K562 (cell line): ENCODE data around the gene SH3BP5. TPM values are rescaled to one million over a fixed set of nuclear protein-coding genes. Genes with fewer than 3 reads are reported as not detected.

ENCODE experiments used
- CREBBP ChIP-seq: IDR thresholded peaks from one replicate; pipeline ENCODE4 v1.6.1; 2012; ENCODE audit warnings: low read depth, mild to moderate bottlenecking, control low read depth, inconsistent platforms, low read length
- FOSL1 ChIP-seq: fragments of 200-800 bp; sonication (Bioruptor generic); conservative IDR thresholded peaks from 2 replicates; pipeline ENCODE4 v1.6.1; 2016; ENCODE audit warnings: missing genetic modification characterization, missing compliant biosample characterization
- MTA2 ChIP-seq: fragments of 450-650 bp; IDR thresholded peaks from 2 replicates; pipeline ENCODE4 v1.6.1; 2016; ENCODE audit warnings: low read depth
- TCF7 ChIP-seq: sonication (generic); IDR thresholded peaks from 2 replicates; pipeline ENCODE4 v1.6.1; 2016; ENCODE audit warnings: antibody characterized with exemption, borderline replicate concordance
- ZBTB1 ChIP-seq: sonication (generic); formaldehyde crosslinking; IDR thresholded peaks from 2 replicates; pipeline ENCODE4 v1.8.1; 2023; ENCODE audit warnings: missing genetic modification reagents, low read depth, mild to moderate bottlenecking, borderline replicate concordance
- ZNF184 ChIP-seq: sonication (generic); formaldehyde crosslinking; IDR thresholded peaks from 2 replicates; pipeline ENCODE4 v1.5.0; 2020; ENCODE audit warnings: missing genetic modification reagents
- ZNF354B ChIP-seq: fragments of 250-450 bp; sonication (Bioruptor Pico); IDR thresholded peaks from 2 replicates; pipeline ENCODE4 v1.4.0; 2020
- ZNF75A ChIP-seq: fragments of 450-650 bp; formaldehyde crosslinking; IDR thresholded peaks from 2 replicates; pipeline ENCODE4 v1.4.0; 2020; ENCODE audit warnings: mild to moderate bottlenecking
- polyA plus RNA-seq, 8 experiments: library from polyadenylated mRNA; depleted of rRNA in 4 of 8; stranded (reverse) in 5 of 8; unstranded in 3 of 8; fragments of >200 nt; fragmentation: Nextera tagmentation in 2 of 8; fragmentation: Illumina TruSeq in 1 of 8; extraction: Ambion mirVana in 2 of 8; extraction: Trizol in 1 of 8; gene quantifications; 2 replicates each; pipeline versions ENCODE4 v1.2.1 to v1.2.3, GENCODE V29; 2011 to 2014; ENCODE audit warnings: inconsistent platforms in 1 of 8, missing spikeins in 1 of 8
- total RNA-seq, 7 experiments: library from RNA; depleted of rRNA in 6 of 7; stranded (reverse); fragments of >200 nt in 6 of 7; fragmentation: Illumina TruSeq in 2 of 7; extraction: Trizol in 2 of 7; gene quantifications; 2 replicates each; pipeline versions ENCODE4 v1.2.1 to v1.2.3, GENCODE V29; 2011 to 2021; ENCODE audit warnings: low replicate concordance in 1 of 7
- TF ChIP-seq, protein P1 (sequence below), 2 experiments: fragments of 450-650 bp in 1 of 2; sonication (generic) in 1 of 2; formaldehyde crosslinking in 1 of 2; IDR thresholded peaks; 2 replicates each; pipeline versions ENCODE4 v1.7.1 to v1.9.0; 2016 to 2022; ENCODE audit warnings: inconsistent platforms in 1 of 2, mild to moderate bottlenecking in 1 of 2, missing genetic modification reagents in 1 of 2
- TF ChIP-seq, protein P2 (sequence below): fragments of 250-450 bp; sonication (Bioruptor Pico); IDR thresholded peaks from 2 replicates; pipeline ENCODE4 v1.5.0; 2021
- TF ChIP-seq, protein P3 (sequence below): fragments of 150-350 bp; IDR thresholded peaks from 2 replicates; pipeline ENCODE4 v1.6.1; 2014; ENCODE audit warnings: low read depth, mild to moderate bottlenecking, low read length, borderline replicate concordance
- TF ChIP-seq, protein P4 (sequence below): fragments of 450-650 bp; conservative IDR thresholded peaks from 2 replicates; pipeline ENCODE4 v1.6.1; 2016; ENCODE audit warnings: missing genetic modification characterization, low read depth, mild to moderate bottlenecking, missing compliant biosample characterization, moderate library complexity

SH3BP5 gene
- total and polyA plus RNA-seq, 9 of the 15 experiments (the other 6 are each of a cell fraction or from before 2014, with no cell fraction given): 2.9 to 29.0 (median 14.9) TPM

DNA sequence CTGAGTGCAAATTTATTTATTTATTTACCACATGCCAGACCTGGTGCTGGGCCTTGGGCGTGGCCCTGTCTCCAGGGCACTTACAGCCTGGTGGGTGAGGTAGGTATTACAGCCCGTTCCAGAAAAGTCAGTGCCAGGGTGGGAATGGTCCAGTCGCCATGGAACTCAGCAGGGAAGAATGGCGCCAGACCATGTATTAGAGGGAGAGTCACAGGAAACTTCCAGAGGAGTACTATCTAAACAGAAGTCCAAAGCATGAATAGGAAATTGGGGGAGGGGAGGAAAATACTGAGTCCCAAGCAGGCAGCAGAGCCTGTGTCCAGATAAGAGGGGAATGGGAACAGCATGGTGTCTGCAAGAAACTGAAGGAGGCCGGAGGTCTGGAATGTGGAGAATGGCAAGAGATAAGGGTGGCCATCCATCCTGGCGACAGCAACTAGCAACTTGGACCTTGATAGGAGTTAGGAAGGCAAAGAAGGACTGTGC, 27.0 kb downstream of the SH3BP5 start (continued):
- TF ChIP-seq, protein P1, sequence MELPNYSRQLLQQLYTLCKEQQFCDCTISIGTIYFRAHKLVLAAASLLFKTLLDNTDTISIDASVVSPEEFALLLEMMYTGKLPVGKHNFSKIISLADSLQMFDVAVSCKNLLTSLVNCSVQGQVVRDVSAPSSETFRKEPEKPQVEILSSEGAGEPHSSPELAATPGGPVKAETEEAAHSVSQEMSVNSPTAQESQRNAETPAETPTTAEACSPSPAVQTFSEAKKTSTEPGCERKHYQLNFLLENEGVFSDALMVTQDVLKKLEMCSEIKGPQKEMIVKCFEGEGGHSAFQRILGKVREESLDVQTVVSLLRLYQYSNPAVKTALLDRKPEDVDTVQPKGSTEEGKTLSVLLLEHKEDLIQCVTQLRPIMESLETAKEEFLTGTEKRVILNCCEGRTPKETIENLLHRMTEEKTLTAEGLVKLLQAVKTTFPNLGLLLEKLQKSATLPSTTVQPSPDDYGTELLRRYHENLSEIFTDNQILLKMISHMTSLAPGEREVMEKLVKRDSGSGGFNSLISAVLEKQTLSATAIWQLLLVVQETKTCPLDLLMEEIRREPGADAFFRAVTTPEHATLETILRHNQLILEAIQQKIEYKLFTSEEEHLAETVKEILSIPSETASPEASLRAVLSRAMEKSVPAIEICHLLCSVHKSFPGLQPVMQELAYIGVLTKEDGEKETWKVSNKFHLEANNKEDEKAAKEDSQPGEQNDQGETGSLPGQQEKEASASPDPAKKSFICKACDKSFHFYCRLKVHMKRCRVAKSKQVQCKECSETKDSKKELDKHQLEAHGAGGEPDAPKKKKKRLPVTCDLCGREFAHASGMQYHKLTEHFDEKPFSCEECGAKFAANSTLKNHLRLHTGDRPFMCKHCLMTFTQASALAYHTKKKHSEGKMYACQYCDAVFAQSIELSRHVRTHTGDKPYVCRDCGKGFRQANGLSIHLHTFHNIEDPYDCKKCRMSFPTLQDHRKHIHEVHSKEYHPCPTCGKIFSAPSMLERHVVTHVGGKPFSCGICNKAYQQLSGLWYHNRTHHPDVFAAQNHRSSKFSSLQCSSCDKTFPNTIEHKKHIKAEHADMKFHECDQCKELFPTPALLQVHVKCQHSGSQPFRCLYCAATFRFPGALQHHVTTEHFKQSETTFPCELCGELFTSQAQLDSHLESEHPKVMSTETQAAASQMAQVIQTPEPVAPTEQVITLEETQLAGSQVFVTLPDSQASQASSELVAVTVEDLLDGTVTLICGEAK (IDR thresholded peaks at IDR 0.05): 0 out of 2 replicates have a peak, but pooled peaks have one; percentile 45
- TF ChIP-seq, protein P1 (CRISPR knock-in tag; IDR thresholded peaks at IDR 0.05): no peak
- TF ChIP-seq MTA2: peak; percentile 87
- TF ChIP-seq ZBTB1 (CRISPR knock-in tag): no peak
- TF ChIP-seq, protein P2, sequence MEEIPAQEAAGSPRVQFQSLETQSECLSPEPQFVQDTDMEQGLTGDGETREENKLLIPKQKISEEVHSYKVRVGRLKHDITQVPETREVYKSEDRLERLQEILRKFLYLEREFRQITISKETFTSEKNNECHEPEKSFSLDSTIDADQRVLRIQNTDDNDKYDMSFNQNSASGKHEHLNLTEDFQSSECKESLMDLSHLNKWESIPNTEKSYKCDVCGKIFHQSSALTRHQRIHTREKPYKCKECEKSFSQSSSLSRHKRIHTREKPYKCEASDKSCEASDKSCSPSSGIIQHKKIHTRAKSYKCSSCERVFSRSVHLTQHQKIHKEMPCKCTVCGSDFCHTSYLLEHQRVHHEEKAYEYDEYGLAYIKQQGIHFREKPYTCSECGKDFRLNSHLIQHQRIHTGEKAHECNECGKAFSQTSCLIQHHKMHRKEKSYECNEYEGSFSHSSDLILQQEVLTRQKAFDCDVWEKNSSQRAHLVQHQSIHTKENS (CRISPR knock-in tag): no peak
- TF ChIP-seq ZNF354B: no peak
- TF ChIP-seq, protein P3, sequence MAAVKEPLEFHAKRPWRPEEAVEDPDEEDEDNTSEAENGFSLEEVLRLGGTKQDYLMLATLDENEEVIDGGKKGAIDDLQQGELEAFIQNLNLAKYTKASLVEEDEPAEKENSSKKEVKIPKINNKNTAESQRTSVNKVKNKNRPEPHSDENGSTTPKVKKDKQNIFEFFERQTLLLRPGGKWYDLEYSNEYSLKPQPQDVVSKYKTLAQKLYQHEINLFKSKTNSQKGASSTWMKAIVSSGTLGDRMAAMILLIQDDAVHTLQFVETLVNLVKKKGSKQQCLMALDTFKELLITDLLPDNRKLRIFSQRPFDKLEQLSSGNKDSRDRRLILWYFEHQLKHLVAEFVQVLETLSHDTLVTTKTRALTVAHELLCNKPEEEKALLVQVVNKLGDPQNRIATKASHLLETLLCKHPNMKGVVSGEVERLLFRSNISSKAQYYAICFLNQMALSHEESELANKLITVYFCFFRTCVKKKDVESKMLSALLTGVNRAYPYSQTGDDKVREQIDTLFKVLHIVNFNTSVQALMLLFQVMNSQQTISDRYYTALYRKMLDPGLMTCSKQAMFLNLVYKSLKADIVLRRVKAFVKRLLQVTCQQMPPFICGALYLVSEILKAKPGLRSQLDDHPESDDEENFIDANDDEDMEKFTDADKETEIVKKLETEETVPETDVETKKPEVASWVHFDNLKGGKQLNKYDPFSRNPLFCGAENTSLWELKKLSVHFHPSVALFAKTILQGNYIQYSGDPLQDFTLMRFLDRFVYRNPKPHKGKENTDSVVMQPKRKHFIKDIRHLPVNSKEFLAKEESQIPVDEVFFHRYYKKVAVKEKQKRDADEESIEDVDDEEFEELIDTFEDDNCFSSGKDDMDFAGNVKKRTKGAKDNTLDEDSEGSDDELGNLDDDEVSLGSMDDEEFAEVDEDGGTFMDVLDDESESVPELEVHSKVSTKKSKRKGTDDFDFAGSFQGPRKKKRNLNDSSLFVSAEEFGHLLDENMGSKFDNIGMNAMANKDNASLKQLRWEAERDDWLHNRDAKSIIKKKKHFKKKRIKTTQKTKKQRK: no peak
- peak; percentile 66; the same call in 1 of the 2 replicates for TF ChIP-seq FOSL1 (tag)
- TF ChIP-seq ZNF75A: no peak
- TF ChIP-seq CREBBP: no peak
- TF ChIP-seq ZNF184 (CRISPR knock-in tag): no peak
- TF ChIP-seq, protein P4, sequence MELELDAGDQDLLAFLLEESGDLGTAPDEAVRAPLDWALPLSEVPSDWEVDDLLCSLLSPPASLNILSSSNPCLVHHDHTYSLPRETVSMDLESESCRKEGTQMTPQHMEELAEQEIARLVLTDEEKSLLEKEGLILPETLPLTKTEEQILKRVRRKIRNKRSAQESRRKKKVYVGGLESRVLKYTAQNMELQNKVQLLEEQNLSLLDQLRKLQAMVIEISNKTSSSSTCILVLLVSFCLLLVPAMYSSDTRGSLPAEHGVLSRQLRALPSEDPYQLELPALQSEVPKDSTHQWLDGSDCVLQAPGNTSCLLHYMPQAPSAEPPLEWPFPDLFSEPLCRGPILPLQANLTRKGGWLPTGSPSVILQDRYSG (tag): 0 out of 2 replicates have a peak, but pooled peaks have one; percentile 32
- TF ChIP-seq TCF7: no peak
